ENCODE results near the gene LRFN2. TPM values are rescaled to one million over a fixed set of nuclear protein-coding genes. Genes with fewer than 3 reads are reported as not detected.

The LRFN2 gene
- total RNA-seq, 1 donor from 2014 or later: 0.32 TPM

DNA sequence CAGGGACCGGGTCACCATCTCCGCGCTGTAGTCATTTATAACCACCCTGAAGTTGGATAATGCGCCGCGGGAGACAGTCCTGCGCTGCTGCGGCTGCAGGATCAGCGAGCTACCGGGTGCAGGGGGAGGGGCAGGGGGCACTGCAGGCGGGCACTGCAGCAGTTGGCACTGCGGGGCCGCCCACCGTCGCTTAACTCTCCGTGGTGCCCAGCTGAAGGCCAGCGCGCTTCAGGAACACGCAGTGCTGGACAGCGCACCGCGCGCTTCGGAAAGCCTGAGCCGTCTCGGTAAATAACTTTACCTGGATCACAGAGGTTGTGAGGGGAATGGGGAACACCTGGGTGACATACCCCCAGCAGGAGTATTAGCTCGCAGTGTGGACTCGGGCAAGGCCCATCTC is 12.4 kb upstream of the LRFN2 start:
- no peaks in the 10 kb centered on the region for H4K20me1 ChIP-seq (ENCODE audit: insufficient read depth, low read length)
- H3K36me3 ChIP-seq (ENCODE audit: insufficient read depth, low read length): no peaks in the 10 kb centered on the region
- no peak overlapping the region for H2AFZ ChIP-seq (ENCODE audit: low read depth, low read length)
- no peak overlapping the region for H3K4me3 Mint-ChIP-seq (ENCODE audit: unreplicated experiment)
- peaks cover 10% of the 10 kb centered on the region for H3K27me3 ChIP-seq (ENCODE audit: insufficient read depth, low read length)
- H3K27ac ChIP-seq (ENCODE audit: low read depth, low read length): no peak overlapping the region
- H3K4me2 ChIP-seq (ENCODE audit: low read length): no peak overlapping the region
- H3K27ac Mint-ChIP-seq (ENCODE audit: unreplicated experiment): no peak overlapping the region
- peaks cover 2% of the 10 kb centered on the region for H3K9me3 Mint-ChIP-seq (ENCODE audit: unreplicated experiment)
- no peak overlapping the region for H3K9ac ChIP-seq (ENCODE audit: low read length)
- DNase-seq (ENCODE audit: low read depth) (no peak), FAIRE-seq (no peak)
- H3K79me2 ChIP-seq (ENCODE audit: insufficient read depth, low read length): no peaks in the 10 kb centered on the region
- peaks cover 45% of the 10 kb centered on the region for H3K27me3 Mint-ChIP-seq (ENCODE audit: low read depth, unreplicated experiment)
- no peak overlapping the region for H3K4me3 ChIP-seq (ENCODE audit: insufficient read depth, low read depth, low read length)
- H3K36me3 Mint-ChIP-seq (ENCODE audit: low read depth, unreplicated experiment): no peaks in the 10 kb centered on the region
- no peaks in the 10 kb centered on the region for H3K9me3 ChIP-seq (ENCODE audit: insufficient read depth, low read depth, low read length)
- no peaks in the 10 kb centered on the region for H3K4me1 ChIP-seq (ENCODE audit: insufficient read depth, low read length)
- TF ChIP-seq, protein P1, sequence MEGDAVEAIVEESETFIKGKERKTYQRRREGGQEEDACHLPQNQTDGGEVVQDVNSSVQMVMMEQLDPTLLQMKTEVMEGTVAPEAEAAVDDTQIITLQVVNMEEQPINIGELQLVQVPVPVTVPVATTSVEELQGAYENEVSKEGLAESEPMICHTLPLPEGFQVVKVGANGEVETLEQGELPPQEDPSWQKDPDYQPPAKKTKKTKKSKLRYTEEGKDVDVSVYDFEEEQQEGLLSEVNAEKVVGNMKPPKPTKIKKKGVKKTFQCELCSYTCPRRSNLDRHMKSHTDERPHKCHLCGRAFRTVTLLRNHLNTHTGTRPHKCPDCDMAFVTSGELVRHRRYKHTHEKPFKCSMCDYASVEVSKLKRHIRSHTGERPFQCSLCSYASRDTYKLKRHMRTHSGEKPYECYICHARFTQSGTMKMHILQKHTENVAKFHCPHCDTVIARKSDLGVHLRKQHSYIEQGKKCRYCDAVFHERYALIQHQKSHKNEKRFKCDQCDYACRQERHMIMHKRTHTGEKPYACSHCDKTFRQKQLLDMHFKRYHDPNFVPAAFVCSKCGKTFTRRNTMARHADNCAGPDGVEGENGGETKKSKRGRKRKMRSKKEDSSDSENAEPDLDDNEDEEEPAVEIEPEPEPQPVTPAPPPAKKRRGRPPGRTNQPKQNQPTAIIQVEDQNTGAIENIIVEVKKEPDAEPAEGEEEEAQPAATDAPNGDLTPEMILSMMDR (IDR thresholded peaks at IDR 0.05; ENCODE audit: insufficient read depth, low read depth, low read length): no peak
- no peak for TF ChIP-seq EZH2 (IDR thresholded peaks at IDR 0.05; ENCODE audit: insufficient read depth, low read length)
- H3K4me1 Mint-ChIP-seq (ENCODE audit: low read depth, unreplicated experiment): no peaks in the 10 kb centered on the region

DNA sequence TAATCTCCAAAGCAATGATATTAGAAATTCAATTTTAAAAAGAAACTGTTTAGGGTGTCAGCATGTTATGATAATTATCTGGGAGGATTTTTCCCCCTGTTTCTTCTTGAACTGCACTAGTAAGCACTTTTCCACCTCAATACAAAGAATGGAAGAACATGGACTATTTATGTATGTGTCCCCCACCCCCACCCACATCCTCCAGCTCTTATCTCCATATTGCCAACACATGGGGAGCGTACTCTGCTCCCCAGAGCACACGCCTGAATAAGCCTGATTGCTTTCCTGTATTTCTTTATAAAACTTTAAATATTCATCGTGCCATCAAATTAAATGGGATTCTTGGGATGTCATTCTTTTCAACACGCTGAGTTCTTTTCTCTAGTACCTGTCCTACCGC is 11.4 kb upstream of the LRFN2 start:
- no peak for FAIRE-seq

DNA sequence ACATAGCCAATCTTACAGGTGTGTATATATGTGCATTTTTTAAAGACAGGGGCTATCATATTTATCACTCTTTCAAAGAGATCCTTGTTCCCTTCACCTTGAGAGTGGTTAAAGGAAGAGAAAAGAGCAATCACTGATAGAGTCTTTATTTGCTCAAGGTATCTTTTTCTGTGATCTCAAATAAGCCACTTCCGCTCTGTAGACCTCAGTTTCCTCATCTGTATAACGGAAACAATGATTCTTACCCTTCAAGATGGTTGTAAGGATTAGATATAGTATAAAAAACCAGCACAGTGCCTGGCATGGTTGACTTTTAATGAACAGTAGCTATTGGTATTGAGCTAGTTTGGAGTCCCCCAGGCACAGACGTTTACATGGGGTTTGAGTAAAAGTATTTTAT is 10.1 kb upstream of the LRFN2 start:
- Histone ChIP-seq H3K27me3 (ENCODE audit: insufficient read depth, low read length) (peaks cover 9% of the 10 kb centered on the region), H3K4me3 (ENCODE audit: insufficient read depth, low read depth, low read length) (no peak overlapping the region), H2AFZ (ENCODE audit: low read depth, low read length) (no peak overlapping the region), H3K36me3 (ENCODE audit: insufficient read depth, low read length) (no peaks in the 10 kb centered on the region), H4K20me1 (ENCODE audit: insufficient read depth, low read length) (no peaks in the 10 kb centered on the region), H3K4me1 (ENCODE audit: insufficient read depth, low read length) (no peaks in the 10 kb centered on the region), H3K27ac (ENCODE audit: low read depth, low read length) (no peak overlapping the region), H3K79me2 (ENCODE audit: insufficient read depth, low read length) (no peaks in the 10 kb centered on the region), H3K9me3 (ENCODE audit: insufficient read depth, low read depth, low read length) (no peaks in the 10 kb centered on the region), H3K4me2 (ENCODE audit: low read length) (no peak overlapping the region), H3K9ac (ENCODE audit: low read length) (no peak overlapping the region)
- TF ChIP-seq EZH2 (IDR thresholded peaks at IDR 0.05; ENCODE audit: insufficient read depth, low read length): no peak
- no peaks in the 10 kb centered on the region for H3K4me1 Mint-ChIP-seq (ENCODE audit: low read depth, unreplicated experiment)
- H3K4me3 Mint-ChIP-seq (ENCODE audit: unreplicated experiment): no peak overlapping the region
- peaks cover 34% of the 10 kb centered on the region for H3K27me3 Mint-ChIP-seq (ENCODE audit: low read depth, unreplicated experiment)
- no peaks in the 10 kb centered on the region for H3K36me3 Mint-ChIP-seq (ENCODE audit: low read depth, unreplicated experiment)
- FAIRE-seq (no peak), DNase-seq (ENCODE audit: low read depth) (no peak)
- H3K9me3 Mint-ChIP-seq (ENCODE audit: unreplicated experiment): peaks cover 2% of the 10 kb centered on the region
- no peak overlapping the region for H3K27ac Mint-ChIP-seq (ENCODE audit: unreplicated experiment)

More for the DNA sequence above, 11.4 kb upstream of the LRFN2 start:
- H3K79me2 ChIP-seq (ENCODE audit: insufficient read depth, low read length): no peaks in the 10 kb centered on the region
- H3K9me3 ChIP-seq (ENCODE audit: insufficient read depth, low read depth, low read length): no peaks in the 10 kb centered on the region
- no peaks in the 10 kb centered on the region for H4K20me1 ChIP-seq (ENCODE audit: insufficient read depth, low read length)
- H3K9ac ChIP-seq (ENCODE audit: low read length): no peak overlapping the region
- H3K27me3 ChIP-seq (ENCODE audit: insufficient read depth, low read length): peaks cover 10% of the 10 kb centered on the region
- no peak for TF ChIP-seq EZH2 (IDR thresholded peaks at IDR 0.05; ENCODE audit: insufficient read depth, low read length)
- TF ChIP-seq, protein P1 (IDR thresholded peaks at IDR 0.05; ENCODE audit: insufficient read depth, low read depth, low read length): no peak
- Mint-ChIP-seq H3K27me3 (ENCODE audit: low read depth, unreplicated experiment) (peaks cover 37% of the 10 kb centered on the region), H3K27ac (ENCODE audit: unreplicated experiment) (no peak overlapping the region), H3K4me1 (ENCODE audit: low read depth, unreplicated experiment) (no peaks in the 10 kb centered on the region), H3K4me3 (ENCODE audit: unreplicated experiment) (no peak overlapping the region), H3K9me3 (ENCODE audit: unreplicated experiment) (peaks cover 2% of the 10 kb centered on the region), H3K36me3 (ENCODE audit: low read depth, unreplicated experiment) (no peaks in the 10 kb centered on the region)
- H3K36me3 ChIP-seq (ENCODE audit: insufficient read depth, low read length): no peaks in the 10 kb centered on the region
- H3K4me2 ChIP-seq (ENCODE audit: low read length): no peak overlapping the region
- H2AFZ ChIP-seq (ENCODE audit: low read depth, low read length): no peak overlapping the region
- no peak overlapping the region for H3K27ac ChIP-seq (ENCODE audit: low read depth, low read length)
- H3K4me1 ChIP-seq (ENCODE audit: insufficient read depth, low read length): no peaks in the 10 kb centered on the region
- no peak overlapping the region for H3K4me3 ChIP-seq (ENCODE audit: insufficient read depth, low read depth, low read length)
- DNase-seq (ENCODE audit: low read depth): no peak

Measured in astrocyte (in vitro differentiated cells and primary cell).